ENCODE results near the gene SPTLC1. TPM values are rescaled to one million over a fixed set of nuclear protein-coding genes. Genes with fewer than 3 reads are reported as not detected.
"Not testable (repeated sequence)": the region's sequence is repeated elsewhere in the genome, so short reads cannot be mapped to it uniquely, and the experiment has no call there.

Gene SPTLC1
- total RNA-seq, 3 donors from 2014 or later, result 69.3 to 104 (median 85.5) TPM

- Histone ChIP-seq H3K4me3 (no peak overlapping the region), H3K36me3 (ENCODE audit: low read depth) (no peaks in the 10 kb centered on the region), H3K9me3 (no peaks in the 10 kb centered on the region), H3K4me1 (ENCODE audit: low read depth) (no peaks in the 10 kb centered on the region)
- no peak for DNase-seq
- TF ChIP-seq, protein P1, sequence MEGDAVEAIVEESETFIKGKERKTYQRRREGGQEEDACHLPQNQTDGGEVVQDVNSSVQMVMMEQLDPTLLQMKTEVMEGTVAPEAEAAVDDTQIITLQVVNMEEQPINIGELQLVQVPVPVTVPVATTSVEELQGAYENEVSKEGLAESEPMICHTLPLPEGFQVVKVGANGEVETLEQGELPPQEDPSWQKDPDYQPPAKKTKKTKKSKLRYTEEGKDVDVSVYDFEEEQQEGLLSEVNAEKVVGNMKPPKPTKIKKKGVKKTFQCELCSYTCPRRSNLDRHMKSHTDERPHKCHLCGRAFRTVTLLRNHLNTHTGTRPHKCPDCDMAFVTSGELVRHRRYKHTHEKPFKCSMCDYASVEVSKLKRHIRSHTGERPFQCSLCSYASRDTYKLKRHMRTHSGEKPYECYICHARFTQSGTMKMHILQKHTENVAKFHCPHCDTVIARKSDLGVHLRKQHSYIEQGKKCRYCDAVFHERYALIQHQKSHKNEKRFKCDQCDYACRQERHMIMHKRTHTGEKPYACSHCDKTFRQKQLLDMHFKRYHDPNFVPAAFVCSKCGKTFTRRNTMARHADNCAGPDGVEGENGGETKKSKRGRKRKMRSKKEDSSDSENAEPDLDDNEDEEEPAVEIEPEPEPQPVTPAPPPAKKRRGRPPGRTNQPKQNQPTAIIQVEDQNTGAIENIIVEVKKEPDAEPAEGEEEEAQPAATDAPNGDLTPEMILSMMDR (IDR thresholded peaks at IDR 0.05), result no peak
- intact Hi-C loops (cut with DNase I, micrococcal nuclease), result loop anchor here in 1 of 2 donors (10.0 kb wide), 1 partner anchor 79 kb away; the partner anchor contains the start of gene ROR2
- no peak for ATAC-seq
These were observed 81.9 kb downstream of the SPTLC1 start for GRCh38 chr9:92033307-92033706.

DNA sequence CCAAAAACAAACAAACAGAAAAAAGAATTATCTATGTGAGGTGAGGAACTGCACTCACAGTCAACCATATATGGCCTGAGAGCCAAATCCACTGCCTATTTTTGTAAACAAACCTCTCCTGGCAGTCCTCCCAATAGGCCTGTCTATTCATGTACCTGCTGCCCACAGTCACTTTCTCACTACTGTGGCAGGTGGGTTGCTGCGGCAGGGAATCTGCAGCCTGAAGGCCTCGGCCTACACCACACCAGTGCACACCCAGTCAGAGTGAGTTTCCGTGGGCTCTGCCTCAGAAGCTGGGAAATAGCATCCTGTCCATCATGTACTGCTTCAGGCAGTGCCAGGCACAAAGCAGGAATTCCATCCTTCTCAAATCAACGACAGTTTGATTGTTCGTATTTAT is 82.3 kb downstream of the SPTLC1 start:
- Histone ChIP-seq H3K4me1 (ENCODE audit: low read depth) (no peaks in the 10 kb centered on the region), H3K4me3 (no peak overlapping the region), H3K9me3 (no peaks in the 10 kb centered on the region), H3K36me3 (ENCODE audit: low read depth) (no peaks in the 10 kb centered on the region)
- intact Hi-C loops (cut with DNase I, micrococcal nuclease), result loop anchor here in 1 of 2 donors (10.0 kb wide), 1 partner anchor 78 kb away; the partner anchor contains the start of gene ROR2
- TF ChIP-seq, protein P1 (IDR thresholded peaks at IDR 0.05), result no peak
- ATAC-seq (no peak), DNase-seq (no peak)

DNA sequence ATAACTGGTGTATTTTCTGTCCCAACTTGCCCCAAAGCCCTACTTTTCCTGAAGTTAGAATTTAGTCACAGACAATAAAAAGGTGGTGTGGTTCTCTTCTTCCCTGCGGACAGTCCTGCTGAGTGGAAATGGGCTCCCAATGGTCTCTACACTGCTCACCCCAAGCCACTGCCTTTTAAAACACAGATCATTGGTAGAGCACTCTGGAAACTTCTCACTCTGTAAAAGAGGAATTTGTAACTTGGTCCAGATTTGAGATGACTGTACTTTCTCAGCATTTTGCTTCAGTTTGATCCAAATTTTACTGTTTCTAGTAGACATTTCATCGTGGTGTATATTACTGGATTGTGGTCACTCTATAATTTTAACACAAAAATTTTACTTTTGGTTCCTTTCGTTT is 84.8 kb downstream of the SPTLC1 start:
- Histone ChIP-seq H3K4me1 (ENCODE audit: low read depth) (no peaks in the 10 kb centered on the region), H3K36me3 (ENCODE audit: low read depth) (no peaks in the 10 kb centered on the region), H3K4me3 (no peak overlapping the region), H3K9me3 (no peaks in the 10 kb centered on the region)
- TF ChIP-seq, protein P1 (IDR thresholded peaks at IDR 0.05), result no peak
- no peak for ATAC-seq
- intact Hi-C loops (cut with DNase I, micrococcal nuclease), result loop anchor here in 1 of 2 donors (10.0 kb wide), 1 partner anchor 76 kb away; the partner anchor contains the start of gene ROR2
- no peak for DNase-seq

DNA sequence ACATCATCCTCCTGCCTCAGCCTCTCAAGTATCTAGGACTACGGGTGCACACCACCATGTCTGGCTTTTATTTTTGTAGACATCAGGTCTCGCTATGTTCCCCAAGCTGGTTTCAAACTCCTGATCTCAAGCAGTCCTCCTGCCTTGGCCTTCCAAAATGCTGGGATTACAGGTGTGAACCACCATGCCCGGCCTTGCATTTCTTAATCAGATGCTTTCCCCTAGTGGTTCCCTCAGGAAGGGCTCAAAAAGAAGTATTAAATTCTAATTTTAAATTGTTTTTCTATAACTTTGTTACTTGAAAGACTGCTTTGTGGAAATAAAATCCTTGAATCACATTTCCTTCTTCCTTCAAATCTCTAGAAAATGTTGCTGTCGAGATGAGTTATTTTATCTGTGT is 85.7 kb downstream of the SPTLC1 start:
- no peak overlapping the region for H3K4me3 ChIP-seq
- H3K4me1 ChIP-seq (ENCODE audit: low read depth), result no peaks in the 10 kb centered on the region
- no peaks in the 10 kb centered on the region for H3K9me3 ChIP-seq
- TF ChIP-seq, protein P1 (IDR thresholded peaks at IDR 0.05), result no peak
- DNase-seq, result no peak
- no peaks in the 10 kb centered on the region for H3K36me3 ChIP-seq (ENCODE audit: low read depth)
- no peak for ATAC-seq
- intact Hi-C loops (cut with DNase I, micrococcal nuclease), result no loop called here

- ATAC-seq (no peak), DNase-seq (no peak)
- Histone ChIP-seq H3K9me3 (no peaks in the 10 kb centered on the region), H3K36me3 (ENCODE audit: low read depth) (no peaks in the 10 kb centered on the region), H3K4me1 (ENCODE audit: low read depth) (no peaks in the 10 kb centered on the region), H3K4me3 (no peak overlapping the region)
- intact Hi-C loops (cut with DNase I, micrococcal nuclease), result no loop called here
- TF ChIP-seq, protein P1 (IDR thresholded peaks at IDR 0.05), result no peak
These were observed 88.8 kb downstream of the SPTLC1 start for GRCh38 chr9:92026206-92027002.

- ATAC-seq; H3K36me3 ChIP-seq (ENCODE audit: low read depth); H3K4me3 ChIP-seq; H3K4me1 ChIP-seq (ENCODE audit: low read depth); H3K9me3 ChIP-seq; intact Hi-C loops (cut with DNase I, micrococcal nuclease); DNase-seq: not testable (repeated sequence)
These were observed 93.2 kb downstream of the SPTLC1 start for GRCh38 chr9:92021785-92022541.
